ENCODE data around the gene OR52E4.

DNA sequence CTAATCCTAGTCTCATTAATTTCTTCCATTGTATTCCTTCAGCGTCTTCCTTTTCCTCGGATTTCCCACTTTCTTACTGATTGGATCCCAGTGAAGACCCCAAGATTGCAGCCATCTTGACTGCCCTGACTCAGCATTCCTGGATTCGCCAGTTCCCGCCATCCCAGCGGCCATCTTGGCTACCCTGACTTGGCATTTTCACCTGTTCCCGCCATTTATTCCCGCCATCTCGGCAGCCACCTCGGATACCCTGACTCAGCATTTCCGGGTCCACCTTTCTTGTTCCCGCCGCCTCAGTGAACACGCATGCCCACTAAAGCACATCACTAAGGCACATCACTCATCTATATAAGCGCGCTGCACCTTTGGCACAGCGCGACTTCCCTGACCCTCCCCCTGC lies 47.8 kb downstream of the OR52E4 start:
- TF ChIP-seq NFIC (IDR thresholded peaks at IDR 0.05; ENCODE audit: low read length) (no peak), RBM22 (optimal IDR thresholded peaks at IDR 0.05; ENCODE audit: low read length) (no peak), RFX5 (IDR thresholded peaks at IDR 0.05; ENCODE audit: low read depth, low read length) (no peak), EP300 (IDR thresholded peaks at IDR 0.05; ENCODE audit: low read depth in 2 of 2, low read length in 2 of 2) (no peak), EP300 (CRISPR knock-in tag; IDR thresholded peaks at IDR 0.05; ENCODE audit: borderline replicate concordance) (no peak), RORA (CRISPR knock-in tag; IDR thresholded peaks at IDR 0.05) (no peak), TBP (CRISPR knock-in tag; IDR thresholded peaks at IDR 0.05) (no peak), THAP9 (CRISPR knock-in tag; IDR thresholded peaks at IDR 0.05; ENCODE audit: borderline replicate concordance) (no peak)

All from HepG2 (cell line).